Mammary epithelial cell (primary cell): ENCODE results near the gene SOCS7.

Experiments
- CTCF ChIP-seq, 2 donors: IDR thresholded peaks in 1 of 2; conservative IDR thresholded peaks in 1 of 2; 2 replicates each; pipeline ENCODE4 v1.5.1; 2011 to 2012; ENCODE audit warnings: inconsistent platforms in 2 of 2, low read length in 2 of 2, mild to moderate bottlenecking in 2 of 2, control low read depth in 1 of 2, low read depth in 1 of 2; ENCODE audit not compliant: insufficient read depth in 1 of 2; ENCODE audit errors: extremely low read depth in 1 of 2
- EZH2 ChIP-seq: IDR thresholded peaks from 2 replicates; pipeline ENCODE4 v1.6.1; 2012; ENCODE audit warnings: low read length, inconsistent platforms, borderline replicate concordance

GRCh38 chr17:38353086-38353604 lies 1.5 kb downstream of the SOCS7 start:
- TF ChIP-seq CTCF (conservative IDR thresholded peaks at IDR 0.05 in 1 of 2, IDR thresholded peaks at IDR 0.05 in 1 of 2; ENCODE audit: extremely low read depth in 1 of 2, insufficient read depth in 1 of 2, low read depth in 1 of 2, low read length in 2 of 2), result no peak
- no peak for TF ChIP-seq EZH2
